Hematopoietic multipotent progenitor cell (in vitro differentiated cells): ENCODE measurements around the gene REPIN1. TPM values are rescaled to one million over a fixed set of nuclear protein-coding genes. Genes with fewer than 3 reads are reported as not detected.

ENCODE experiments used
- DNase-seq, 3 donors: peaks; one replicate each; pipeline ENCODE4 v3.0.0-alpha.2; 2011 to 2015; ENCODE audit warnings: low read depth in 2 of 3, low spot score in 2 of 3
- total RNA-seq: library from RNA; depleted of rRNA; stranded (reverse); fragments of >200 nt; gene quantifications from one replicate; pipeline ENCODE4 v1.2.3, GENCODE V29; 2012

Gene REPIN1
- total RNA-seq, 1 donor, result 163 TPM

DNA sequence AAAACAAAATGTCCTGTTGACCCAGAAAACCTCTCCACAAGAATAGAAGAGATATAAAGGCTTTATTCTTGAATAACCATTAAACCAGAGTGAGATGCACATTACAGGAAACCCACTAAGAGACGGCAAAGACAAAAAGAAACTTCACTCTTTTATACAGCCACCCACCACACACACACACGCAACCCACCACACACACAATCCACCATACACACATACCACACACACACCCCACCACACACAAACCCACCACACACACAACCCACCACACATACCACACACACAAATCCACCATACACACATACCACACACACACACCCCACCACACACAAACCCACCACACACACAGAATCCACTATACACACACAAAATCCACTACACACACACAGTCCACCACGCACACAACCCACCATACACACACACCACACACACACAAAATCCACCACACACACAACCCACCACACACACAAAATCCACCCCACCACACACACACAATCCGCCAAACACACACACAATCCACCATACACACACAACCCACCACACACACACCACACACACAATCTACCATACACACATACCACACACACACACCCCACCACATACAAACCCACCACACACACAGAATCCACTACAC, 9.5 kb upstream of the REPIN1 start:
- DNase-seq, result no peak

DNA sequence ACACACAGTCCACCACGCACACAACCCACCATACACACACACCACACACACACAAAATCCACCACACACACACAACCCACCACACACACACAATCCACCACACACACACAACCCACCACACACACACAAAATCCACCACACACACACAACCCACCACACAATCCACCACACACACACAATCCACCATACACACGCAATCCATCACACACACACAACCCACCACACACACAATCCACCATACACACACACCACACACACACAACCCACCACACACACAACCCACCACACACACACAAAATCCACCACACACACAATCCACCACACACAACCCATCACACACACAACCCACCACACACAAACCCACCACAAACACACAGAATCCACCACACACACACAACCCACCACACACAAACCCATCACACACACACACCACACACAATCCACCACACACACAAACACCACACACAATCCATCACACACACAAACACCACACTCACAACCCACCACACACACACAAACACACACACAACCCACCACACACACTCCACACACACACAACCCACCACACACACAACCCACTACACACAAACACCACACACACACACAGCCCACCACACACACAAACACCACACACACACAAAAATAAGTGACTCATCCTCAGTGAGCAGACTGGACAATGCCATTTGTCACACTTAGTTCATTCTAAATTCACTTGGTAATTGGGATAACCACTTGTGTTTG, 8.8 kb upstream of the REPIN1 start:
- DNase-seq, result no peak

DNA sequence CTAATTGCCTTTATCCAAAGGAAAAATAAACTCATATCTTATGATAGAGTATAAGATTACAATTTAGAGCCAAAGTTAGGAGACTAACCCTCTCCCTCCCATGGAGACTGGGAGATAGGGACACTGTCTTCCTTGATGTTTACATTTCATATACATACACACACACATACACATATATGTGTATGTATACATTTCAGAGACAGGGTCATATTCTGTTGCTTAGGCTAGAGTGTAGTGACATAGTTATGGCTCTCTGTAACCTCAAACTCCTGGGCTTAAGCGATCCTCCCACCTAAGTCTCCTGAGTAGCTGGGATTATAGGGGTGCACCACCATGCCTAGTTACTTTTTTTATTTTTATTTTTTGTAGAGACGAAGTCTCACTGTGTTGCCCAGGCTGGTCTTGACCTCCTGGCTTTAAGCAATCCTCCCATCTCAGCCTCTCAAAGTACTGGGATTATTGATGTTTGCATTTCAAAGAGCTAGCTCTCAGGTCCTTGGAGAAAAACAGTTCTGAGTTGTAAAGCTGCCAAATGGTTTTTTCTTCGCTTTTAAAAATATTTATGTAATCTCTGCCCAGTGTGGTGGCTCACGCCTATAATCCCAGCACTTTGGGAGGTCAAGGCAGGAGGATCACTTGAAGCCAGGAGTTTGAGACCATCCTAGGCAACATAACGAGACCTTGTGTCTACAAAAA, 8.1 kb upstream of the REPIN1 start:
- no peak for DNase-seq

DNA sequence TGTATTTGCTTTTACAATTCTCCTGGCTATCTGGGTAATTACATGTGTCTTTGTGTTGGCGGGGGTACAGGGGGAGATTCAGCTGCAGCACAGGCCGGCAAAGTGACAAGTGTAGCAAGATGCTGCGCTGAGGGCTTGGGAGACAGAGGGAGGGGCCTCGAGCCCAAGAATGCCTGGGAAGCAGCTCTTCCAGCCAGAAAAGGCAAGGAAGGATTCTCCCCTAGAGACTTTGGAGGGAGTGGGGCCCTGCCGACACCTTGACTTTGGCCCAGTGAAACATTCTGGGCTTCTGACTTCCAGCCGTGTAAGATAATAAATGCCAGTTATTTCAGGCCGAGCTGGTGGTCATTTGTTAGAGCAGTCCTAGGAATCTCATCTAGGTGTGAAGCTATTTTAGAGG, 7.2 kb upstream of the REPIN1 start:
- no peak for DNase-seq

DNA sequence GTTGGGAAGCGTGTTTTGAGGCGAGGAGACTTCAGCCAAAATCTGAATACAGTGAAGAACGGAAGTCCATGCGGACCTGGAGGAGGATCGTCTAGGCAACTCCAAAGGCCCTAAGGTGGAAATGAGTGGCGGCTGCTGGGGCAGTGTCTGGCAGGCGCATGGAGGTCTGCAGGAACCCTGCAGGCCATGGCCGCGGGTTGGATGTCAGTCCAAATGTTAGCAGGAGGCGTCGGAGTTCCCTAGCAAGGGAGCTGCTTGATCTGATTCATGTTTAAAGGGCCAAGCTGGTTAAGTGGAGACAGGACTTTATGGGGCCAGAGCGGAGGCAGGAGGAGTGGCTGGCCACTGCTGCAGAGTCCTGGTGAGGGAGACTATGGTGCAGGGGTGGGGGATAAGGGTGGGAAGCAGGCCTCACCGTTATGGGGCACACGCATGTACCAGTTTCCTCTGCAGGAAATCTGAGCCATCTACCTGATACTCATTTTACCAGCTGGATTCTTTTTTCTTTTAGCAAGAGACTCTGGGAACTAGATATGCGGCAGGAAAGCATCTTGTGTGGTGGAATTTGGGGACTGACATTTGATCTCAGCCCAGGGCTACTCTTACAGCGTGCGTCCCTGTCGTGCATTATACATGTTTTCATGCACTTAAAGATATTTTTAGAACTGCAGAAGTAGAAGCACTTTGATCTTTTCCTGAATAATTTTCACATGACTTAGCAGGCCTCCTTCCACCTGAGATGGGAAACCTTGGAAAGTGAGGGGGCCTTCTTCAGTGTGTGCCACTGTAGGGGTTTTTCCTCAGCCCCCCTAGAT, 6.6 kb upstream of the REPIN1 start:
- DNase-seq, result no peak

DNA sequence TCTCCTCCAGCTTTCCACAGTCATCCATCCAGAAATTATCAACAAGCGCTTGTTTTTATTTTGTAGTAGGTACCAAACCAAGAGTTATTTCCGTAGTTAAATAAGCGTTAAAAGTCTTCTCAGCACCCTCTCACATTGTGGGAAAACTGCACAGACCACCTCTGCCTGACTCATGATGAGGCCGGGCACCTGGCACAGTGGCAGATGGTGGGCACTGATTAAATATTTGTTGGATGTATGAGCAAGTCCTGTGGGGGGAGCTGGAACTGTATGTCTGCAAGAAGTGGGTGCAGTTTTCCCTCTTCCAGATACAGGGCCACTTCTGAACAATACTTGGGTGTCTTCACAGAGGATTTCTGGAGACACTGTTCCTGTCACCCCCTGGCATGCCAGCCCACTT, 5.3 kb upstream of the REPIN1 start:
- peak in 2 of 3 donors; percentile 87 to 89 for DNase-seq

DNA sequence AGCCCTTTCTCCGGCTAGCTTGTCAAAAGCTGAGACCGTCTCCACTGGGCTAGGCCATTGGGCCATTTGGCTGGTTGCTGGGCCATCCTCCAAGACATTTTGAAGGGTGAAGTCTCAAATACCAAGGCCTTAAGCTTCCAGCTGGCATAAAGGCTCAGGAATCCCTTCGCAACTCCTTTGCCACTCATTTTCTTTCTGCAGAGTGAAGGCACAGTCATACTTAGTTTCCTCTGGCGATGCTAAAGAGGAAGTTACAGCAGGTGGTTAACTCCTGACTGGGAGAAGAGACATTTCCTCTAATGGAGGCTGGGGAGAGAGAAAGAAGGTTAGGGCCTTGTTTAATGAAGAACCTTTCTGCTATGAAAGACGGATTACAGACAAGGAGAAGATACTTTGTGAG, 4.8 kb upstream of the REPIN1 start:
- peak in 2 of 3 donors; percentile 67 to 86 for DNase-seq

DNA sequence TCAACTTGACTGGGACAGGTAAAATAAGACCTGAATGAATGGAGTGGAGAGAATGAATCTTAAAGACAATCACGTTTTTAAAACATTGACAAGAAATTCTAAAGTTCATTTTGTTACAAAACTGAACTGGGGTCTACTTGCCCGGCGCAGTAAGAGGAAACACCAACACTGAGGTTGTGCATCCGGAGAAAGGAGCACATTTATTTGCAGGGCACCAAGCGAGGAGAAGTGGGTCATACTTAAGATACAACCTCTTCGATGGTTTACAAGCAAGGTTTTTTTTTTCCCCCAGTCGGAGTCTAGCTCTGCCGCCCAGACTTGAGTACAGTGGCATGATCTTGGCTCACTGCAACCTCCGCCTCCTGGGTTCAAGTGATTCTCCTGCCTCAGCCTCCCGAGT, 3.4 kb upstream of the REPIN1 start:
- peak in 1 of 3 donors; percentile 39 for DNase-seq

DNA sequence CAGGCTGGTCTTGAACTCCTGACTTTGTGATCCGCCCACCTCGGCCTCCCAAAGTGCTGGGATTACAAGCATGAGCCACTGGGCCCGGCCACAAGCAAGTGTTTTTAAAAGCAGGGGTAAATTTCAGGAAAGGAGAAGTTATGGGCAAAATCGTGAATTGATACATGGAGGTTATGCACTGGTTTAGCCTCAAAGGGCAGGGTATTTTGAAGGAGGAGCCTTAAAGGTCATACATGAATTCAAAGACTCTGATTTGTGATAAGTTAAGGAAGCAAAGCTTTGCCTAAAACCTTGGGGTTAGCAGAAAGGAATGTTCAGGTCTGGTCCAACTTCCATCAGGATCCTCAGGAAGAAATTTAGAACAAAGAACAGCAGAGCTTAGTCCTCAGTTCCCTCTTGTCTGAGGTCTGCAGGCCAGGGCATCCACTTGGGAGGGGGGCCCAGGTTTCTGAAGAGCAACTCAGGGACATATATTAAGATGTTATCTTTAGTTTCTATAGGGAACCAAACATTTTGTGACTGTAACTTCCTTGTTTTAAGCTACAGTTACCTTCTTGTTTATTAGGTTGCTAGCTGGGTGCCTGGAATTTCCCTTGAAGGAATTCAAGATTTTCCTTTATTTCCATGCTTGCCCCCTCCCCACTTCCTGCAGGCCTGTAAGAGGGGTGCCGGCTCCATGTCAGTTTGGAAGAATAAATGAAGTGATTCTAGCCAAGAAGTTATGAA, 2.8 kb upstream of the REPIN1 start:
- DNase-seq, result peak in 1 of 3 donors; percentile 88

DNA sequence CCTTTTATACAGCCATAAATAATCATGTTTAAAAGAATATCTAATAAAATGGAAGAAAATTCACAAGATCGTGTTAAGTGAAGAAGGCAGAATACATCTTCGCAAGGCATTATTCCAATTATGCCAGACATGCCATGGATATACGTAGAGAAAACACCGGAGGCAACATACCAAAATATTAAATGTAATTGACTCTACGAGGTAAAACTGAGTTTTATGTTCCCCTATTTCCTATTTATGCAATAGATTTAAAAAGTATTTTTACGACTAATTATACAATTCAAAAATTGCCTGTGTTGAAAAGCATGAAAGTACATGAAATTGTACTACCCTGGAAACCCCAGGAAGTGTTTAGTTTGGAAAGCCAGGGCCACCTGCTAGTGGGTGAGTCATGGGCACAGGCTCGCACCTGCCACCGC, 936 bp upstream of the REPIN1 start:
- DNase-seq, result no peak

DNA sequence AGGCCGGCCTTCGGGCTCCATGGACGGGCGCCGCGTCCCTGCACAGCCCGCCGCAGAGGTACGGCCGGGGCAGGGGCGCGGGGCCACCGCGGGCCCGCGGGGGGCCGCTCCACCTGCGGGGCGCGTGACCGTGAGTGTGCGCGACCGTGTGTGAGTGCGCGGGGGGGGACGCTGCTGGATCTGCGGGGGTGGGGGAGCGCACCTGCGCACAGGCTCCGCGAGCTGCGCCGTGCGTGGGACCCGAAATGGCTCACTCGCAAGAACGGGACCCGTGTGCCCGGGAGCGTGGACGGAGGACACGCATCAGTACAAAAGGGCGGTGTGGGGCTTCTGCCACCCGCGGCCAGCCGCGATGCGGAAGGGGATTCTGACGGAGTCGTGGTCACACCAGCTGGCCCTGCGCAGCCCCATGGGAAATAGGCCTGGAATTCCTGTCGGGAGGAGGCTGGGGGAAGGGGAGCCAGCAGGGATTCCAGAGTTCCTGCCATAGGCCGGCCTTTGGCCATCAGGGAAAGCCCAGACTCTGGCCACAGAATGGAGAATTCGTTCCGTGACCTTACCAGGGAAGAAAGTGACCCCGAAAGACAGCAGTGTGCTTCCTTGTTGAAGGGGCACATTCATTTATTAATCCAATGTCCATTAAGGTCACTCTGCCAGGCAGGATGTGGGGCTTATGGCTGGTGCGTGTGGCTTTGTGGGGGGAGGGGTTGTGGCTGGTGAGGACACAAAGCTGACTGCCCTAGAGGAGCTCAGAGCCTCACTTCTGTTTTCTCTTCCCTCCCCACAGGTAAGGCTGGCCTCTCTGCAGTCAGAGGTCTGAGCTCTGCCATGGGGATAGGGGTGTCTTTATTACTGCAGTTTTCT, 494 bp downstream of the REPIN1 start:
- DNase-seq, result peak in 1 of 3 donors; percentile 42

DNA sequence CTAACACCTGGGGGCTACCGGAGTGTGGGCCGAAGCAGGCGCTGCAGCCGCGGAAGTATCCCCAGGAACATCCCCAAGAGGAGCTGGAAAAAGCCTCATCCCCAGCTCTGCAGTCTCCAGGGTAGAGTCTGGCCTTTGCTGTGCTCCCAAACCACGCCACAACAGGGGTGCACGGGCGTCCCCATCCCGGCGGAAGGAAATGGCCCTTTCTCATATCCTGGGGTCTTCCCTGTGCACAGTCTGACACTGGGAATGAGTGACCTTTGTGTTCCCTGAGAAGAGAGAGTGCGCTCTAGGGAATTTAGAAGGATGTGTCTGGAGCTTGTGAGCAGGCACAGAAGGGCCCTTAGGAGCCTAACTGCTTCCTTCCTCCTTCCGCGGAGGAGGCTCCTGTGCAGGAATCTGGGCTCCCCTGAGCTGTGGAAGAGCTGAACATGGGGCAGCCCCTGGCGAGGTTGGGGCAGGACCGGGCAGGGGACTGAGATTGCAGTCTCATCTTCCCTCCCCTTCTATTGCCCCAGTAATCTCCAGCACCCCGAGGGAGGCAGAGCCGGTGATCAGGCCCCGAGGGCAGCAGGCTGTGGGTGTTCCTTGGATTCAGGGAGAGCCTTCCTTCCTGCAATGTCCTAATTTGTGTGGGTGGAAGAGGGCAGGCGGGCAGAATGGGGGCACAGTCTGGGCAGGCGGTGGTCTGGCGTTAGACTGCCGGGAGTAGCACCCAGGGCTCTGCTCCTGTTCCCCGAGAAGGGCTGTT, 1.3 kb downstream of the REPIN1 start:
- no peak for DNase-seq

DNA sequence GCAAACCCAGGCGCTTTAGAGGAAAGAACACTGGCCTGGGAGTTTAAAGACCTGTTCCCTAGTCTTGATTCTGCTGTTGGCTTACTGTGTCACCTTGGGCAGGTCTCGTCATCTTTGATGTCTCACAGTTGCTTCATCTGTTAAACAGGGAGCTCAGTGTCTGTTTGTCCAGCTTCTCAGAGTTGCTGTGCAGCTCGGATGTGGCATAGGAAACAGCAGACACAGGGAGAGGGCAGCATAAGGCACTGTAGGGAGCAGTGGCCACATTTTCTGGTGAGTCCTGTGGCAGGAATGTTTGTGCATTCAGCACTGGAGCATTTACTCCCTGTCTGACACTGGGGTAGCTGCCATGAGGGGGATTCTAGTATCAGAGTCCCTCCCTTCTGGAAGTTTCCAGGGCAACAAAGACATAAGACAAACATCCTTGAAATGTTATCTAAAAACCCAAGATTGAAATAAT, 2.0 kb downstream of the REPIN1 start:
- no peak for DNase-seq

DNA sequence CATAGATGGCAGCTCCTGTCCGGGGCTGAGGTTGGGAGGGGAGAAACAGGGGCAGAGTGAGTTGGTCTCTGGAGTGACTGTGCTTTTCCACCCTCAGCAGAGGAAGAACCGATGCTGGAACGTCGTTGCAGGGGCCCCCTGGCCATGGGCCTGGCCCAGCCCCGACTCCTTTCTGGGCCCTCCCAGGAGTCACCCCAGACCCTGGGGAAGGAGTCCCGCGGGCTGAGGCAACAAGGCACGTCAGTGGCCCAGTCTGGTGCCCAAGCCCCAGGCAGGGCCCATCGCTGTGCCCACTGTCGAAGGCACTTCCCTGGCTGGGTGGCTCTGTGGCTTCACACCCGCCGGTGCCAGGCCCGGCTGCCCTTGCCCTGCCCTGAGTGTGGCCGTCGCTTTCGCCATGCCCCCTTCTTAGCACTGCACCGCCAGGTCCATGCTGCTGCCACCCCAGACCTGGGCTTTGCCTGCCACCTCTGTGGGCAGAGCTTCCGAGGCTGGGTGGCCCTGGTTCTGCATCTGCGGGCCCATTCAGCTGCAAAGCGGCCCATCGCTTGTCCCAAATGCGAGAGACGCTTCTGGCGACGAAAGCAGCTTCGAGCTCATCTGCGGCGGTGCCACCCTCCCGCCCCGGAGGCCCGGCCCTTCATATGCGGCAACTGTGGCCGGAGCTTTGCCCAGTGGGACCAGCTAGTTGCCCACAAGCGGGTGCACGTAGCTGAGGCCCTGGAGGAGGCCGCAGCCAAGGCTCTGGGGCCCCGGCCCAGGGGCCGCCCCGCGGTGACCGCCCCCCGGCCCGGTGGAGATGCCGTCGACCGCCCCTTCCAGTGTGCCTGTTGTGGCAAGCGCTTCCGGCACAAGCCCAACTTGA, 2.7 kb downstream of the REPIN1 start:
- DNase-seq, result no peak

DNA sequence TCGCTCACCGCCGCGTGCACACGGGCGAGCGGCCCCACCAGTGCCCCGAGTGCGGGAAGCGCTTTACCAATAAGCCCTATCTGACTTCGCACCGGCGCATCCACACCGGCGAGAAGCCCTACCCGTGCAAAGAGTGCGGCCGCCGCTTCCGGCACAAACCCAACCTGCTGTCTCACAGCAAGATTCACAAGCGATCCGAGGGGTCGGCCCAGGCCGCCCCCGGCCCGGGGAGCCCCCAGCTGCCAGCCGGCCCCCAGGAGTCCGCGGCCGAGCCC, 3.3 kb downstream of the REPIN1 start:
- no peak for DNase-seq

DNA sequence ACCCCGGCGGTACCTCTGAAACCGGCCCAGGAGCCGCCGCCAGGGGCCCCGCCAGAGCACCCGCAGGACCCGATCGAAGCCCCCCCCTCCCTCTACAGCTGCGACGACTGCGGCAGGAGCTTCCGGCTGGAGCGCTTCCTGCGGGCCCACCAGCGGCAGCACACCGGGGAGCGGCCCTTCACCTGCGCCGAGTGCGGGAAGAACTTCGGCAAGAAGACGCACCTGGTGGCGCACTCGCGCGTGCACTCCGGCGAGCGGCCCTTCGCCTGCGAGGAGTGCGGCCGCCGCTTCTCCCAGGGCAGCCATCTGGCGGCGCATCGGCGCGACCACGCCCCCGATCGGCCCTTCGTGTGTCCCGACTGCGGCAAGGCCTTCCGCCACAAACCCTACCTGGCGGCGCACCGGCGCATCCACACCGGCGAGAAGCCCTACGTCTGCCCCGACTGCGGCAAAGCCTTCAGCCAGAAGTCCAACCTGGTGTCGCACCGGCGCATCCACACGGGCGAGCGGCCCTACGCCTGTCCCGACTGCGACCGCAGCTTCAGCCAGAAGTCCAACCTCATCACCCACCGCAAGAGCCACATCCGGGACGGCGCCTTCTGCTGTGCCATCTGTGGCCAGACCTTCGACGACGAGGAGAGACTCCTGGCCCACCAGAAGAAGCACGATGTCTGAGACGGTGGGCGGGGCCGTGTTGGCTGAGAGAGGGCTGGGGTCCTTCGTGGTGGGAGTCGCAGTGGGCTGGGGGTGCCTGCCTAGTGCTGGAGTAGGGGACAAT, 3.8 kb downstream of the REPIN1 start:
- no peak for DNase-seq
